Sigmoid colon (tissue), 3 donors: ENCODE measurements around the gene GBX1.

Source experiments
- POLR2A ChIP-seq, 2 donors: fragments of 450-650 bp; IDR thresholded peaks; one replicate each; pipeline ENCODE4 v1.6.1; 2016; ENCODE audit warnings: antibody characterized with exemption in 2 of 2, mild to moderate bottlenecking in 2 of 2, moderate library complexity in 2 of 2
- TF ChIP-seq, protein P1 (sequence below), 4 experiments: fragments of 450-650 bp in 3 of 4; fragments of 200-600 bp in 1 of 4; IDR thresholded peaks; one replicate each; pipeline ENCODE4 v1.5.1; 2016 to 2019; ENCODE audit warnings: antibody characterized with exemption in 4 of 4, mild to moderate bottlenecking in 3 of 4, moderate library complexity in 2 of 4

DNA sequence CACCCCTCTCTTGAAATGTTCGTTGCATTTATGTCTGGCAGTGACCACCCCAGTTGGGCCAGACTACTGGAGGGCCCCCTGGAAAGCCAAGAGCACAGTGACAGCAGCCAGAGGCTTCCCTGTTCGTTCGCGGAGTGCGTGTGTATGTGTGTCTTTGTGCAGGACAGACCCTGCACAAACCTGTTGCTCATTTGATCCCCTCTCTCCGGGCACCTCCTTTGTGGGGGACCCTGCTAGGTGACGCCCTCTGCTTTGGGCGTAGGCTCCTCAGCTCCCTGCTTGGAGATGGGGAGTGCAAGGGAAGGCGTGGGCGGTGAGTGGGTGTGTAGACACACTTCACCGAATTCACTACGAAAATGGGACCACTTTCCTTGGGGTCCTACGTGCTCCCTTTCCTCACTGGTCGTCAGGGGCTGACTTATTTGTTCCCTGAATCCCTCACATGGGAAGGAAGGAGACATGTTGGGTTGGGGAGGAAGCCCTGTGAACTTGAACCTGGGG is 42.5 kb downstream of the GBX1 start:
- TF ChIP-seq, protein P1, sequence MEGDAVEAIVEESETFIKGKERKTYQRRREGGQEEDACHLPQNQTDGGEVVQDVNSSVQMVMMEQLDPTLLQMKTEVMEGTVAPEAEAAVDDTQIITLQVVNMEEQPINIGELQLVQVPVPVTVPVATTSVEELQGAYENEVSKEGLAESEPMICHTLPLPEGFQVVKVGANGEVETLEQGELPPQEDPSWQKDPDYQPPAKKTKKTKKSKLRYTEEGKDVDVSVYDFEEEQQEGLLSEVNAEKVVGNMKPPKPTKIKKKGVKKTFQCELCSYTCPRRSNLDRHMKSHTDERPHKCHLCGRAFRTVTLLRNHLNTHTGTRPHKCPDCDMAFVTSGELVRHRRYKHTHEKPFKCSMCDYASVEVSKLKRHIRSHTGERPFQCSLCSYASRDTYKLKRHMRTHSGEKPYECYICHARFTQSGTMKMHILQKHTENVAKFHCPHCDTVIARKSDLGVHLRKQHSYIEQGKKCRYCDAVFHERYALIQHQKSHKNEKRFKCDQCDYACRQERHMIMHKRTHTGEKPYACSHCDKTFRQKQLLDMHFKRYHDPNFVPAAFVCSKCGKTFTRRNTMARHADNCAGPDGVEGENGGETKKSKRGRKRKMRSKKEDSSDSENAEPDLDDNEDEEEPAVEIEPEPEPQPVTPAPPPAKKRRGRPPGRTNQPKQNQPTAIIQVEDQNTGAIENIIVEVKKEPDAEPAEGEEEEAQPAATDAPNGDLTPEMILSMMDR (IDR thresholded peaks at IDR 0.05) = no peak
- no peak for TF ChIP-seq POLR2A (IDR thresholded peaks at IDR 0.05)
